HG03575 (cell line): ENCODE measurements around the gene CCL27.
A peak's percentile ranks its signal among the peaks of the same experiment; 100 is the strongest.
"Not testable (repeated sequence)": the region's sequence is repeated elsewhere in the genome, so short reads cannot be mapped to it uniquely, and the experiment has no call there.

Experiments used
- ATAC-seq: cut with Tn5 transposase; IDR thresholded peaks from one replicate; pipeline ENCODE4 v1.9.1; 2021; ENCODE audit not compliant: unreplicated experiment, insufficient number of reproducible peaks, low FRiP score; ENCODE audit errors: extremely low read depth

Gene CCL27

DNA sequence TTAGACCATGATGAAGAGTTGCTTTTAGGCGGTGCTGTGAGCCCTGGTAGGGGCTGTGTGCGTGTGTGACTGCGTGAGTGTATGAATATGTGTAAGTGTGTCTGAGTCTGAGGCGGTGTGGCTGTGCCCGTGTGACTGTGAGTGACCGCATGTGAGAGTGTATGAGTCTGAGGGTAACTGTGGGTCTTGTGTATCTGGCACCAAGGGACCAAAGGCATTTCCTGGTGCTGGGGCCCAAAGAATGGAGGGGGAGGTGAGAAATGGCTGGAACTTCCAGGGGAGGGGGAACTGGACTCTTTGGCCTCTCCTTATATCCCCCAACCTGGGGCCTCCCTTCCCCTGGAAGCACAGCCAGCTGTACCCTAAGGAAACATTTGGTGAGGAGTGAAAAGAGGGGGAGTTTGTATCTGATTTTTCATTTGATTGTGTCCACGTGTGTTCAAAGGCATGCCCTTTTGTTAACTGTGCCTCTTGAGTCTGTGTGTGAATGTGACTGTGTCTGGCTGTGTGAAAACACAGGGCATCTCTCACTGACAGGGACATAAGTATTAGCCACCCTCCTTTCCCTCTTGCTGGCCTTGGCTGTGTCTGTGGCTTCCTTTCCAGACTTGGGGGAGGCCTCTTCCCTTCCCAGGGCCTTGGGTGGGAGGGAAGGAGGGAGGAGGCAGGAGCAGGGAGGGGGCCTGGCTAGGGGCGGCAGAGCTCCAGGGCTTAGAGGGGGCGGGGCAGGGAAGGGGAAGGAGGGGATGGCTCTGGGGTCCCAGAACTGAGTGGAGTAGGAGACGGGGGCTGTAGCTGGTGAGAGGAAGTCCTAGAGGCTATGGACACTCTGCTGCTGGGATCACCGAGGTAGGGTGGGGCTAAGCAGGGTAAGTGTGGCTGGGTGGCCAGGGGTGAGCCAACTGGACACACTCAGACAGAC, 9.0 kb downstream of the CCL27 start:
- ATAC-seq: no peak

DNA sequence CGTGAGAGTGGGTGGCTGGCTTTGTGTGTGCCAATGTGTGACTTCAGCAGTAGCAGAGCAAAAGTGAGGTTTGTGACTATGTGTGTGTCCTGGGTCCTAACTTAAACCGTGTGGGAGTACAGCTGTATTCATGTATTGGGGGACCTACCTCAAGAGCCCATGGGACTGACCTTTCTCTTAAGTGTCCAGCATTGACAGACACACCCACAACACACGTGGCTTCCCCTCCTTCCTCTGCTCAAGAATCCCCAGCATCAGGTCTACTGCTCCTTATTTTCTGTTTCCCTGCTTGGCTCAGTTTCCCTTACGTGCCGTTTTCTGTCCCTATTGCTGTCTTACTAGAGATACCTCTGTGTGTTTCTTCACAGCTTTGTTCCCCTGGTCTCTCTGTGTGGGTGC, 9.9 kb downstream of the CCL27 start:
- ATAC-seq: no peak

DNA sequence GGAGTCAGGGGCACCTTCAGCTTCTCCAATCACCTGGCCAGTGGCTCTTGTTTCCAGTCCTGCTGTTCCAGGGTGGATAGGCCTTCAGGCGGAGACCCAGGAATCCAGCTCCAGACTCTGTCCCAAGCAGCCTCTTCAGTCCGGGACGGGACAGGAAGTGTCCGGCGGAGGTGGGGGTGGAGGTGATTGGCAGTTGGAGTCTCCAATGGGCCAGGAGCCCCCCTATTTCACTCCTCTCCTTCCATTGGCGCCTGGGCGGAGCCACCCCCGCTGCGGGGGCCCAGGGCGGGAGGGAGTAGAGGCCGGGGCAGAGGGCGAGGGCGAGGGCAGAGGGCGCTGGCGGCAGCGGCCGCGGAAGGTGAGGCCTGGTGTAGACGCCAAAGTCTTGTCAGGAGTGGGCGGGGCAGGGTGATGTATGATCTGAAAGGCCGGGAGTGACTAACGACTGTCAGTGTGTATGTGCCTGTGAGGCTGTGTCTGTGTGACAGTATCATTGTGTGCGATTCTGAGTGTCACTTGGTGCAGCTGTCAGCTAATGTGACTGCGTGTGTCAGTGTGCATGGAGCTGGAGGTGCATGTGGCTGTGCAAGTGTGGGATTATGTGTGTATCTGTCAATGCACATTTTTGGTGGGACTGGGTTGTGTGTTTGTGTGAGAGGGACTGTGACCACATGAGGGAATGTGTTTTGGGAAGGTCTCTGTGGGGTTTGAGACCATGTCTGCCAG, 10.4 kb downstream of the CCL27 start, which contains the start of gene IL11RA:
TSS of gene IL11RA (plus strand) at position 310 of the 726 bp plus-strand sequence. CDS start 3,033 bp downstream, outside the sequence.
- ATAC-seq: no peak

DNA sequence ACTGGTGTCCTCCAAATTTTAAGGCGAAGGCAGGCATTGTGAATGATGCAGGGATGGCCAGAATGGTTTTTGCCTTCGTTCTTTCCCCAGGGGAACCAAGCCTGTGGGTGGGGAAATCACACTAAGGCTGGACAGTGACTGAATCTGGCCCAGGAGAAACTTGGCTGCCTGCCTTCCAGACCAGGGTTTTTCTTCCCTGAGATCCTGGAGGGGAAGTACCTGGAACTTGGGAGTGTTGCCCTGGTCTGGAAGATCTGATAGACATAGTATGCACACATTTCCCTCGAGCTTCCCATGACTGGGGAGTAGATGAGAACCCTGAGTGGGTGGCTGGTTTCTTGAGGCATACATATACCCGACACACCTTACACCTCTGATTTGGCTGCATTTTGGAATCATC, 11.1 kb downstream of the CCL27 start:
- ATAC-seq: no peak

DNA sequence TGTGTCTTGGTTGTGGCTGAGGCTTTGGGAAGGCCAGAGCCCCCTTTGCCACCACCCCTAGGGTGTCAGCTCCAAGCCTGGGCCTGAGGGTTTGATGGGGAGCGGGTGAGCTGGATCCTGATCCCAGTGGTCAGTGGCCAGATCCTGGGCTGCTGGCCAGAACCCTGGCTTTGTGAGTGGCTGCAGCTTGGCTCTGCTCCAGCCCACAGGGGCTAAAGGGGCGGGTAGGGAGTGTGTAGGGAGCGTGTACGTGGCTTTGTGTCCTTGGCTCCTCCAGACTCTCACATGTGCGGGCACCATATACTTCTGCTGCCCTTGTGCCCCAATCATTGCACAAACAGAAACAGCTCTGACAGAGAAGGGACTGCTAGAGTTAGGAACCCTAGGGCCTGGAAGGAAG, 11.6 kb downstream of the CCL27 start:
- ATAC-seq: no peak

DNA sequence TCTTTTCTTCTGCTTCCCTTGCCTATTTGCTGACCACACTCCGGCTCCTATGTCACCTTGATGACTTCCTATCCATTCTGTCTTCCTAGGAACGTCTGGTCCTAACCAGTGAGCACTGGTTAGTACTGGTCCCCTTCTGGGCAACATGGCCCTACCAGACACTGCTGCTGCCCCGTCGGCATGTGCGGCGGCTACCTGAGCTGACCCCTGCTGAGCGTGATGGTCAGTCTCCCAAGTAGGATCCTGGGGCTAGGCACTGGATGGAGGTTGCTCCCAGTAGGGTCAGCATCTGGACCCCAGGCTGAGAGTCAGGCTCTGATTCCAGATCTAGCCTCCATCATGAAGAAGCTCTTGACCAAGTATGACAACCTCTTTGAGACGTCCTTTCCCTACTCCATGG, 13.8 kb downstream of the CCL27 start:
- ATAC-seq: no peak

DNA sequence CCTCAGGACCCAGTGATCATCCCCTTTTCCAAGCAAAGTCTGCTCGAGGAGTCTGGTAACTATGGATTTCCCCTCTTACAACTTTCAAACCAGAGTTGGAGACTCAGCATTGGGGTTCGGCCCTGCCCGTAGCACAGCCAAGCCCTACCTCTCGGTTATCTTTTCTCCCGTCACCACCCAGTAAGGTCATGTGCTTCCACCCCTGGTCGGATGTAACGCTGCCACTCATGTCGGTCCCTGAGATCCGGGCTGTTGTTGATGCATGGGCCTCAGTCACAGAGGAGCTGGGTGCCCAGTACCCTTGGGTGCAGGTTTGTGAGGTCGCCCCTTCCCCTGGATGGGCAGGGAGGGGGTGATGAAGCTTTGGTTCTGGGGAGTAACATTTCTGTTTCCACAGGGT, 14.8 kb downstream of the CCL27 start:
- no peak for ATAC-seq

DNA sequence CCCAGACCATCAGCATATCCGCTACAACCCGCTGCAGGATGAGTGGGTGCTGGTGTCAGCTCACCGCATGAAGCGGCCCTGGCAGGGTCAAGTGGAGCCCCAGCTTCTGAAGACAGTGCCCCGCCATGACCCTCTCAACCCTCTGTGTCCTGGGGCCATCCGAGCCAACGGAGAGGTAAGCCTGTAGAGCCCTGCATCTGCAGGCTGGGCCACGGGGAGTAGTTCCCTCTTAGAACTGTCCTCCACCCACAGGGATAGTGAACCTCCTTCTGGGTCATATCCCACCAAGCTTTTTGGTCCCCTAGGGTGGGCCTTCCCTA, 15.4 kb downstream of the CCL27 start:
- ATAC-seq: no peak

DNA sequence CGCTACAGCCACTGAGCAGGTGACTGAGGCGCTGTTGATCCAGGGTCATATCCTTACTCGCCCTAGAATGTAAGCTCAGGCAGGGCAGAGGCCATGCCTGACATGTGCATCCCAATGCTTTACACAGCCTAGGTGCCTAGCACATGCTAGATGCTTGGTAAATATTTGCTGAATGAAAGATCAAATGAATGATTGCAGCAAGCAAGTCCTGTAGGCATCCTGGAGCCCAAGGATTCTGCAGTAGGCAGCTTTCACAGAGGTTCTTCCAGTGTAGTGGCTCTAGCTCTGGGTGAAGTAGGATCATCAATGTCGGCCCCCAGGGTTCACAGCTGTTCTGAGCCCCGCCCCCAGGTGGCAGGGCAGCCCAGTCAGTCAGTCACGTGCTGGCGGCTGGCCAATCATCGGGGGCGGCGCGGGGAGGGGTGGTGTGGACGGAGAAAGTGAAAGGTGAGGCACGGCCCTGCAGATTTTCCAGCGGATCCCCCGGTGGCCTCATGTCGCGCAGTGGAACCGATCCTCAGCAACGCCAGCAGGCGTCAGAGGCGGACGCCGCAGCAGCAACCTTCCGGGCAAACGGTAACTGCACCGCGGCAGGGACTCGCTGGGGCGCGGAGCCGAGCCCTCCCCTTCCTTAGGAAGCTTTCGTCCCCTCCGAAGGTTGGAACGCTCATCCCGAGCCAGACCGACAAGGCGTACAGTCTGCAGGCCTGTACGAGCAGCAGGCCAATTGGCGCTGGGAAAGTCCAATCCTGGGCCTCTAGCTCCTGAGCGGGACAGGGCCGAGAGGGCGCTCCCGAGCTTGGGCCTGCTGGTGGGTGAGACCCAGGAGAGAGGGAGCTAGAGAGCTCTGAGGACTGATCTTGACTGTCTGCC, 16.0 kb downstream of the CCL27 start, which contains the start of gene GALT:
TSS of gene GALT (plus strand) at position 465 of the 873 bp plus-strand sequence. CDS start at position 495, 30 bp downstream.
- no peak for ATAC-seq

DNA sequence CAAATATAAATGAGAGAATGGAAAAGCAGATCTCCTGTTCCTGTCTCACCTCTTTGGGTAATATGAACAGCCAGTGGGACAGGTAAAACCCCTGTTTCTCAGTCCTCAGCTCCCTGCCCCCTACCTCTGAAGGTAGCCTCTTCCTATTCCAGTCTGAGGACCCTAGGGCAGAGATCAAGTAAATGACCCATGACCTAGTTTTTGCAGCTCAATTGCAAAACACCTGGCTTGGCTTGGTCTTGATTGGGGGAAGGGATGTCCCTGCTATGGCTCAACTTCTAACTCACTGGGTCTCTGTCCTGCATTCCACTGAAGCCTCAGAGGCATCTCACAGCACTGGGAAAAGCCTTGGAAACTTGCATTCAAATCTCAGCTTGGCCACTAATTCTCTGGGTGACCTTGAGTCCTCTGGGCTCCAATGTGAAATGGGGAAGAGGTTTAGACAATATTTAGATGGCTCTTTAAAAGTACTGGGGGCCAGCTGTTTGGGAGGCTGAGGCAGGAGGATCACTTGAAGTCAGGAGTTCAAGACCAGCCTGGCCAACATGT, 17.6 kb downstream of the CCL27 start:
- ATAC-seq: no peak

DNA sequence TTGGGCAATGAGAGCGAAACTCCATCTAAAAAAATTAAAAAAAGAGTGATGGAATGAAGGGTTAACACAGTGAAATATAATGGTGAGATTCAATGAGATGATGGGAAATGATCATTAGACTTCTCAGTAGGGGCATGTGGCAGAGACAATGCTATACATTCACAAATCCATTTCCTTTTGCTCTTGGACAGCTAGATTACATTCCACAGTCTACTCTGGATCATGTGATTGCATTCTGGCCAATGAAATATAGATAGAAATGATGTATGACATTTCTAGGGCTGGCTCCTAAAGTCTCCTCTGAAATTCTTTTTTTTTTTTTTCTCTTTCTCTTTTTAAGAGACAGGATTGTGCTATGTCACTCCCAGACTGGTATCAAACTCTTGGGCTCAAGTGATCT, 19.8 kb downstream of the CCL27 start:
- ATAC-seq: no peak

DNA sequence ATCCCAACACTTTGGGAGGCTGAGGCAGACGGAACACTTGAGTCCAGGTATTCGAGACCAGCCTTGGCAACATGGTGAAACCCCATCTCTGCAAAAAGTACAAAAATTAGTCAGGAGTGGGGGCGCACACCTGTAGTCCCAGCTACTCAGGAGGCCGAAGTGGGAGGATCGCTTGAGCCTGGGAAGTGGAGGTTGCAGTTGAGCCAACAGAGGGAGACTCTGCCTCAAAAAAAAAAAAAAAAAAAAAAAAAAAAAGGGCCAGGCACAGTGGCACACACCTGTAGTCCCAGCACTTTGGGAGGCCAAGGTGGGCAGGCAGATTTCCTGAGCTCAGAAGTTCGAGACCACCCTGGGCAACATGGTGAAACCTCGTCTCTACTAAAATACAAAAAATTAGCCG, 23.1 kb downstream of the CCL27 start:
- ATAC-seq: not testable (repeated sequence)

DNA sequence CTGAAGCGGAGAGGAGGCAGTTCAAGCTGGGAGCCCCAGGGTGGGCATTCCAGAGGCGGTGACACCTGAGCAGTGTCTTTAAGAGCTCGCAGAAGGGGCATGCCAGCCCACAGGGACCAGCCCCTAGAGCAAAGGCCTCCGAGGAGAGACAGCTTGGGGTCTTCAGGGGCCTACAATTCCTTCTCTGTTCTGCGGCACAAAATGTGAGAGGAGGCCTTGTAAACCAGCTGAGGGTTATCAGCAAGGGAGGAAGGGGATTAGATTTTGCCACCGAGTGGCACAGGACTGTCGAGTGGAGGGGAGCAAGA, 24.4 kb downstream of the CCL27 start:
- no peak for ATAC-seq

DNA sequence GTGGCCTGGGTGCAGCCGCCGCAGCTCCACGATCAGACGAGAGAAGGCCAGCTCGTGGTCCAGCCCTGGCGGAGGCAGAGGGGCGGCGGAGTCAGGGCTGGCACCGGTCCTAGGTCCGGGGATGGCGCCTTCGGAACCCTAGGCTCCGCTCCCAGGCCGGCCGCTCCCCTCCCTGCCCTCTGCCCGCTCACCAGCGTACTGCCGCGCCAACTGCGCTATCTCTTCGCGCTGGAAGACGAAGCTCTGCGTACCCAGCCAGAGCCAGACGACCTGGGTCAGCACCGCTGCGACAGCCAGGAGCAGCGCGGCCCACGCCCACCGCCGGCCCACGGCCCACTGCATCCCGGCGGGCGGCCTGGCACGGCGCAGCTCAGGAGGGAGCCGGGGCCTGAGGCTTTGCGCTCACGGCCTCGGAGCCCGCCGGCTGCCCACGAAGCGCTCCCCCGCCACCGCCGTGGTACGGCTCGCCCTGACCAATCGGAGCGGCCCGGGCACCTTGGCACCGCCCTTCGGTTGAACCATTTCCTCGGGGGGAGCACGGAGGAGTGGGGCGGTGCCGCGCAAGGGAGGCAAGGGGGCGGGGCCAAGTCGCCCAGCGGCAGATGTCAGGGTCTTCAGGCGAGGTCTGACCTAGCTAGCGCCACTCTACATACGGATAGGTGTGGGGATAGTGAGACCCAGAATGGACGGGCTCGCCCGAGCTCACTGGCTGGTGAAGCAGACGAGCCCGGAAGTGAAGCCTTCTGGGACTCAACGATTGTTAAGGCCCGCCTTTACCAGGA, 24.9 kb downstream of the CCL27 start, which contains the start of gene SIGMAR1:
TSS of gene SIGMAR1 (minus strand) at position 432 of the 782 bp plus-strand sequence. CDS start at position 342, 90 bp downstream.
- ATAC-seq: peak; percentile 56

DNA sequence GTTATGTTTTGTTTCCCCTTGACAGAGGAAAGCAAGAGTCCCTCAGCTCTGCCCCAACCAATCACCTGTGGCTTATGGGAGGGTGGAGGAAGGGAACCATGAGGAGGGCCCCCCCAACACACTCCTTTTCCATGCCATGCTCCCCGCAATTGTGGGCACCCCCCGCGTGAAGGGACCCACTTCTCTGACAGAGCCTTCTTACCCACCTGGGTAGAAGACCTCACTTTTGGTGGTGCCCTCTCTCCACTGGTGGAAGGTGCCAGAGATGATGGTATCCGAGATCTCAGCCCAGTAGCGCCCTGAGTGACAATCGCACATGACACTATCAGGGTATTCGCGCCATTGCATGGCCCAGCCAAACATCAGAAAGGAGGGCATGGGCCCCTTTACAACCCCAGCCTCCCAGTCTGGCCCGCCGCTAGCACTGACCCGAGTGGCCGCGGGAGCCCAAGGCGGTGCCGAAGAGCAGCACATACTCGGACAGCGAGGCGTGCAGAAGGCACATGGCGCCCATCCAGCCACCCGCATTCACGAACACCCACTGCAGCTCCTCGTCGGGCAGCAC, 25.6 kb downstream of the CCL27 start:
- no peak for ATAC-seq

DNA sequence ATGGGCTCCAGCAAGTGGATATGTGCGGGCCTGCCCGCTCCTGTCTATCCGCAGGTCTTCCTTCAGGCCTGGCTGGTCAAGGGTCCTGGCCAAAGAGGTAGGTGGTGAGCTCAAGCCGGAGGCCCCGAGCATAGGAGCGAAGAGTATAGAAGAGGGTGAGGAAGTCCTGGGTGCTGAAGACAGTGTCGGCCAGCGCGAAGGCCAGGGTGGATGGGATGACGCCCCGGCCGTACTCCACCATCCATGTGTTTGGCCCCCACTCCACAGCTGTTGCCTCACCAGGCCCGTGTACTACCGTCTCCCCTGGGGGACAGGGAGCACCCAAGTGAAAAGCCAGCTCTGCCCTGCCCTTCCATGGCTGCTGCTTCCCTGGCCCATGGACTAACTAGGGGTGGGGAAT, 26.9 kb downstream of the CCL27 start:
- no peak for ATAC-seq

DNA sequence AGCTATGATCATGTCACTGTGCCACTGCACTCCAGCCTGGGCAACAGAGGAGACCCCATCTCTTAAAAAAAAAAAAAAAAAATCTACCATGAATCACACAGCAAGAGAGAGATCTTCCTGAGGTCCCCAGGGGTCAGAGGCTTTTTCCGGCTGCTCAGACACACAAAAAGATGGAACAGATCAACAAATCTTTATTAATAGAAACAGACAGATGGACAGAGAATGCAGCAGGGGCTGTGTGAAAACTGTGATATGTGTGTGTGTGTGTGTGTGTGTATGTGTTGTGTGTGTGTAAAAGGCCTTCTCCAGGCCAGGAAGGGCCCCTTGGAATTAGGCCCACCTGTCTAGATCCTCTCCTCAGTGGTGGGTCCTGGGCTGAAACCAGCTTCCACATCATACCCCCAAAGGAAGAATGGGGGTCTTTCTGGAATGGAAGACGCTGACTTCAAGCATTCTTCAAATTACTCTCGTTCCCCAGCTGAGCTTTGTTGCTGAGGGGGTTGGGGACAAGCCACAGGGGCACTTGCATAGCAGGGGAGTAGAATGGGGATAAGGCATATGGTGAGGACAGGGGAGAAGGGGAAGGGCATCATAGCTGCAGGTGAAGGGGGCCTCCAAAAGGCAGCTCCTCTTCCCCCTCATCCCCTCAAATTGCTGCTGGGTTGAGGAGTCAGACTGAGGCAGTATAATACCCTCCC, 27.8 kb downstream of the CCL27 start:
- ATAC-seq: no peak
